Fibroblast of villous mesenchyme (primary cell): ENCODE measurements around the gene MAN1C1. TPM values are rescaled to one million over a fixed set of nuclear protein-coding genes. Genes with fewer than 3 reads are reported as not detected.

Experiments
- DNase-seq: peaks from one replicate; pipeline ENCODE4 v3.0.0-alpha.2; 2010; ENCODE audit warnings: low read depth
- H3K4me3 ChIP-seq: 2 replicates; pipeline ENCODE4 v1.5.1; 2011; ENCODE audit warnings: low read depth, mild to moderate bottlenecking, low read length
- CTCF ChIP-seq: IDR thresholded peaks from 2 replicates; pipeline ENCODE4 v1.5.1; 2012; ENCODE audit warnings: low read depth, mild to moderate bottlenecking, low read length; ENCODE audit not compliant: insufficient read depth
- total RNA-seq: library from RNA; depleted of rRNA; stranded (reverse); fragments of >200 nt; gene quantifications from 2 replicates; pipeline ENCODE4 v1.2.3, GENCODE V29; 2012

Gene MAN1C1
- total RNA-seq, 1 donor: 5.2 TPM

GRCh38 chr1:25813071-25813733 lies 196.6 kb downstream of the MAN1C1 start:
- DNase-seq: no peak
- H3K4me3 ChIP-seq: no peak overlapping the region
- no peak for TF ChIP-seq CTCF

- TF ChIP-seq CTCF: no peak
- DNase-seq: no peak
- no peak overlapping the region for H3K4me3 ChIP-seq
These were observed 197.3 kb downstream of the MAN1C1 start for GRCh38 chr1:25813734-25814471.

- no peak for TF ChIP-seq CTCF
- no peak overlapping the region for H3K4me3 ChIP-seq
- DNase-seq: no peak
These were observed 198.0 kb downstream of the MAN1C1 start for GRCh38 chr1:25814549-25815087.

- no peak for DNase-seq
- no peak for TF ChIP-seq CTCF
- no peak overlapping the region for H3K4me3 ChIP-seq
These were observed 198.9 kb downstream of the MAN1C1 start for GRCh38 chr1:25815208-25816111.

- no peak for DNase-seq
- no peak for TF ChIP-seq CTCF
- H3K4me3 ChIP-seq: no peak overlapping the region
These were observed 199.6 kb downstream of the MAN1C1 start for GRCh38 chr1:25816112-25816718.

- TF ChIP-seq CTCF: peak; percentile 2
- H3K4me3 ChIP-seq: no peak overlapping the region
These were observed 201.4 kb downstream of the MAN1C1 start for GRCh38 chr1:25817840-25818501.

More at GRCh38 chr1:25817840-25818501, 201.4 kb downstream of the MAN1C1 start:
- no peak for DNase-seq
